B cell (primary cell): ENCODE results near the gene MORN4. TPM values are rescaled to one million over a fixed set of nuclear protein-coding genes. Genes with fewer than 3 reads are reported as not detected.

Experiments used
- ATAC-seq: fragments of 200-7000 bp; cut with Tn5 transposase; one replicate; pipeline ENCODE4 v1.10.0; 2021; ENCODE audit warnings: low read depth, mild to moderate bottlenecking, moderate number of reproducible peaks, moderate library complexity
- CTCF ChIA-PET: fragments of 350-600 bp; sonication (Branson Sonifier 250); formaldehyde crosslinking; loops from one replicate; lab custom pipeline; 2021; ENCODE audit warnings: antibody characterized with exemption, inconsistent platforms; lab: Charles Lee
- POLR2A ChIA-PET: fragments of 350-600 bp; sonication (Branson Sonifier 250); formaldehyde crosslinking; loops from one replicate; lab custom pipeline; 2021; ENCODE audit warnings: antibody characterized with exemption; lab: Charles Lee
- DNase-seq: peaks from one replicate; pipeline ENCODE4 v3.0.0; 2013
- H2AFZ ChIP-seq: 2 replicates; pipeline ENCODE4 v1.6.1; 2012; ENCODE audit warnings: mild to moderate bottlenecking, low read depth, low read length; ENCODE audit not compliant: insufficient read depth, poor library complexity, severe bottlenecking
- H3K27ac ChIP-seq, 2 donors: 1 replicate in 1 of 2; 2 replicates in 1 of 2; pipeline ENCODE4 v1.5.1; 2012 to 2013; ENCODE audit warnings: low read length in 2 of 2, mild to moderate bottlenecking in 2 of 2, moderate library complexity in 1 of 2
- H3K27me3 ChIP-seq, 4 experiments: fragments of 200-600 bp in 1 of 4; sonication (generic) in 1 of 4; replicated peaks in 1 of 4; 1 replicate in 2 of 4; 2 replicates in 2 of 4; pipeline versions ENCODE4 v1.6.1 to v1.7.0; 2013 to 2016; ENCODE audit warnings: low read length in 3 of 4, mild to moderate bottlenecking in 2 of 4, mixed read lengths in 1 of 4, moderate library complexity in 1 of 4; ENCODE audit not compliant: insufficient read depth in 4 of 4, control insufficient read depth in 3 of 4; ENCODE audit errors: control extremely low read depth in 1 of 4
- H3K36me3 ChIP-seq, 2 experiments: replicated peaks in 1 of 2; 1 replicate in 1 of 2; 2 replicates in 1 of 2; pipeline versions ENCODE4 v1.6.1 to v1.7.1; 2013; ENCODE audit warnings: low read length in 1 of 2; ENCODE audit not compliant: insufficient read depth in 2 of 2, control insufficient read depth in 1 of 2; ENCODE audit errors: control extremely low read depth in 1 of 2, extremely low read depth in 1 of 2
- H3K4me1 ChIP-seq, 2 donors: fragments of 200-600 bp in 1 of 2; sonication (generic) in 1 of 2; 1 replicate in 1 of 2; 2 replicates in 1 of 2; pipeline versions ENCODE4 v1.5.1 to v1.6.1; 2013 to 2017; ENCODE audit warnings: low read length in 2 of 2; ENCODE audit not compliant: control insufficient read depth in 2 of 2, insufficient read depth in 2 of 2
- H3K4me2 ChIP-seq: replicated peaks from 2 replicates; pipeline ENCODE3; 2012; ENCODE audit warnings: mild to moderate bottlenecking, low read depth, low read length; ENCODE audit not compliant: poor library complexity, severe bottlenecking
- H3K4me3 ChIP-seq, 5 experiments: fragments of 200-600 bp in 1 of 5; sonication (generic) in 1 of 5; 1 replicate in 3 of 5; 2 replicates in 2 of 5; pipeline versions ENCODE4 v1.5.1 to v1.7.0; 2011 to 2016; ENCODE audit warnings: low read length in 4 of 5, mild to moderate bottlenecking in 4 of 5, low read depth in 2 of 5, control low read depth in 1 of 5, moderate library complexity in 1 of 5; ENCODE audit not compliant: insufficient read depth in 1 of 5; ENCODE audit errors: control extremely low read depth in 1 of 5, extremely low read depth in 1 of 5
- H3K79me2 ChIP-seq: fragments of 200-600 bp; sonication (generic); one replicate; pipeline ENCODE4 v1.6.0; 2016; ENCODE audit warnings: low read length; ENCODE audit not compliant: control insufficient read depth, insufficient read depth
- H3K9ac ChIP-seq: fragments of 200-600 bp; sonication (generic); 2 replicates; pipeline ENCODE4 v1.6.1; 2017; ENCODE audit warnings: mild to moderate bottlenecking, low read length, moderate library complexity
- H3K9me3 ChIP-seq, 3 donors: one replicate each; pipeline versions ENCODE4 v1.6.1 to v1.7.1; 2013; ENCODE audit warnings: low read length in 2 of 3; ENCODE audit not compliant: control insufficient read depth in 2 of 3, insufficient read depth in 1 of 3; ENCODE audit errors: control extremely low read depth in 1 of 3
- H4K20me1 ChIP-seq: 2 replicates; pipeline ENCODE4 v1.6.0; 2012; ENCODE audit warnings: mild to moderate bottlenecking, low read length; ENCODE audit not compliant: insufficient read depth, control insufficient read depth, poor library complexity, severe bottlenecking
- H3K27ac Mint-ChIP-seq: one replicate; pipeline ENCODE4 v1.8.0; 2021; ENCODE audit warnings: mixed read lengths
- H3K27me3 Mint-ChIP-seq: one replicate; pipeline ENCODE4 v1.8.0; 2021; ENCODE audit warnings: mixed read lengths
- H3K4me1 Mint-ChIP-seq: one replicate; pipeline ENCODE4 v1.8.0; 2021; ENCODE audit warnings: mixed read lengths
- H3K4me3 Mint-ChIP-seq: one replicate; pipeline ENCODE4 v1.8.0; 2021; ENCODE audit warnings: mixed read lengths
- H3K9me3 Mint-ChIP-seq: one replicate; pipeline ENCODE4 v1.8.0; 2022; ENCODE audit warnings: mixed read lengths; ENCODE audit not compliant: insufficient read depth
- CTCF ChIP-seq: fragments of 200-600 bp; IDR thresholded peaks from one replicate; pipeline ENCODE4 v1.8.0; 2022; ENCODE audit warnings: antibody characterized with exemption, mild to moderate bottlenecking
- EZH2 ChIP-seq: IDR thresholded peaks from 2 replicates; pipeline ENCODE4 v1.6.1; 2012; ENCODE audit warnings: borderline replicate concordance, low read depth, mild to moderate bottlenecking, moderate library complexity, low read length; ENCODE audit not compliant: insufficient read depth, poor library complexity, severe bottlenecking
- WGBS: methylation state at CpG from one replicate; pipeline ENCODE4 v1.1.5; 2013; ENCODE audit warnings: missing lambda C conversion rate; ENCODE audit not compliant: insufficient coverage; 5-methylcytosine and 5-hydroxymethylcytosine counted together
- intact Hi-C: fragments of 100-400 bp; cut with micrococcal nuclease; formaldehyde crosslinking; loops from one replicate; pipeline ENCODE4 v1.10.0; 2022
- polyA plus RNA-seq: library from polyadenylated mRNA; depleted of rRNA; stranded (reverse); fragments of >200 nt; gene quantifications from 2 replicates; pipeline ENCODE4 v1.2.3, GENCODE V29; 2012
- total RNA-seq, 2 donors: library from RNA; stranded (reverse); fragments of 120-200 nt in 1 of 2; gene quantifications; 1 replicate in 1 of 2; 2 replicates in 1 of 2; pipeline versions ENCODE4 v1.2.3 to v1.2.4, GENCODE V29; 2013 to 2022

MORN4 gene
- total and polyA plus RNA-seq, 2 donors (not counting 1 experiment from before 2014, with no cell fraction given): 1.5 to 2.8 TPM

GRCh38 chr10:97567891-97568290 is 65.4 kb downstream of the MORN4 start:
- 95% methylated on average over 12 of the region's 15 CpGs for WGBS
- no peak overlapping the region for H2AFZ ChIP-seq
- TF ChIP-seq CTCF: no peak
- intact Hi-C loops: no loop called here
- H3K9me3 Mint-ChIP-seq: no peaks in the 10 kb centered on the region
- H3K9ac ChIP-seq: no peak overlapping the region
- H3K4me1 ChIP-seq: no peaks in the 10 kb centered on the region
- ATAC-seq: no peak
- no peak overlapping the region for H3K4me2 ChIP-seq
- no peak overlapping the region for H3K27ac Mint-ChIP-seq
- H3K4me3 Mint-ChIP-seq: no peak overlapping the region
- ChIA-PET CTCF (interaction anchor here (0.6 to 0.7 kb wide), 2 partner anchors 28 to 1209 kb away, joined by 3 to 4 read pairs; no protein-coding TSS in a partner anchor), POLR2A (no interaction called here)
- no peak overlapping the region for H3K4me3 ChIP-seq
- H3K27ac ChIP-seq: no peak overlapping the region
- no peaks in the 10 kb centered on the region for H3K79me2 ChIP-seq
- no peaks in the 10 kb centered on the region for H3K9me3 ChIP-seq
- no peaks in the 10 kb centered on the region for H3K27me3 ChIP-seq
- no peaks in the 10 kb centered on the region for H3K4me1 Mint-ChIP-seq
- no peak for DNase-seq
- H4K20me1 ChIP-seq: no peaks in the 10 kb centered on the region
- no peaks in the 10 kb centered on the region for H3K36me3 ChIP-seq
- H3K27me3 Mint-ChIP-seq: no peaks in the 10 kb centered on the region

- H3K4me1 ChIP-seq: no peaks in the 10 kb centered on the region
- H3K27ac ChIP-seq: no peak overlapping the region
- TF ChIP-seq EZH2 (no peak), CTCF (no peak)
- no peaks in the 10 kb centered on the region for H3K9me3 ChIP-seq
- CTCF ChIA-PET: no interaction called here
- no peaks in the 10 kb centered on the region for H3K36me3 ChIP-seq
- H3K27me3 ChIP-seq: no peaks in the 10 kb centered on the region
- H3K9ac ChIP-seq: no peak overlapping the region
- H3K4me3 Mint-ChIP-seq: no peak overlapping the region
- 75% methylated on average over 2 of the region's 2 CpGs for WGBS
- H4K20me1 ChIP-seq: no peaks in the 10 kb centered on the region
- POLR2A ChIA-PET: no interaction called here
- intact Hi-C loops: no loop called here
- ATAC-seq: no peak
- H3K4me2 ChIP-seq: no peak overlapping the region
- no peak overlapping the region for H2AFZ ChIP-seq
- no peaks in the 10 kb centered on the region for H3K9me3 Mint-ChIP-seq
- H3K4me1 Mint-ChIP-seq: no peaks in the 10 kb centered on the region
- no peak overlapping the region for H3K4me3 ChIP-seq
- no peak for DNase-seq
- no peaks in the 10 kb centered on the region for H3K79me2 ChIP-seq
- H3K27ac Mint-ChIP-seq: no peak overlapping the region
- H3K27me3 Mint-ChIP-seq: no peaks in the 10 kb centered on the region
These were observed 66.8 kb downstream of the MORN4 start for GRCh38 chr10:97566336-97566996.
